Measurements from ENCODE around the gene TRPC3.

The TRPC3 gene

GRCh38 chr4:121869841-121870822 is 81.7 kb downstream of the TRPC3 start, which contains the start of gene BBS7:
BBS7 (minus strand) TSS chr4:121870474; CDS start chr4:121870313, 161 bp downstream.
- DNase-seq = peak; percentile 98

- DNase-seq = no peak
Observed at GRCh38 chr4:121863799-121864198, 88.1 kb downstream of the TRPC3 start.

- no peak for DNase-seq
Observed at GRCh38 chr4:121861426-121861825, 90.4 kb downstream of the TRPC3 start.

GRCh38 chr4:121860121-121860520 is 91.7 kb downstream of the TRPC3 start:
- no peak for DNase-seq

GRCh38 chr4:121851354-121851753 is 100.5 kb downstream of the TRPC3 start:
- no peak for DNase-seq

GRCh38 chr4:121846662-121847061 is 105.2 kb downstream of the TRPC3 start:
- no peak for DNase-seq

GRCh38 chr4:121842862-121843261 is 109.0 kb downstream of the TRPC3 start:
- no peak for DNase-seq

GRCh38 chr4:121838136-121838535 is 113.7 kb downstream of the TRPC3 start:
- no peak for DNase-seq

GRCh38 chr4:121829511-121829910 is 122.3 kb downstream of the TRPC3 start:
- DNase-seq = no peak
